Activated naive CD4-positive, alpha-beta T cell treated with anti-CD3 and anti-CD28 coated beads, Interleukin-2, amount 10 ng/mL, durations not matched to agents 7 days and 5 days (primary cell): ENCODE results near the gene KRTAP1-3.
"Not testable (repeated sequence)": the region's sequence is repeated elsewhere in the genome, so short reads cannot be mapped to it uniquely, and the experiment has no call there.

Source experiments
- CTCF ChIA-PET: fragments of 350-600 bp; sonication (Branson Sonifier 250); formaldehyde crosslinking; loops from one replicate; lab custom pipeline; 2021; ENCODE audit warnings: antibody characterized with exemption; lab: Charles Lee
- DNase-seq: peaks from one replicate; pipeline ENCODE4 v3.0.0-alpha.2; 2020
- H3K27ac Mint-ChIP-seq: one replicate; pipeline ENCODE4 v1.8.0; 2021; ENCODE audit warnings: mild to moderate bottlenecking, moderate library complexity, mixed read lengths
- H3K27me3 Mint-ChIP-seq: one replicate; pipeline ENCODE4 v1.8.0; 2021; ENCODE audit warnings: mild to moderate bottlenecking, mixed read lengths
- H3K36me3 Mint-ChIP-seq: one replicate; pipeline ENCODE4 v1.8.0; 2021; ENCODE audit warnings: mixed read lengths
- H3K4me1 Mint-ChIP-seq: one replicate; pipeline ENCODE4 v1.8.0; 2021; ENCODE audit warnings: mixed read lengths
- H3K4me3 Mint-ChIP-seq: one replicate; pipeline ENCODE4 v1.8.0; 2021; ENCODE audit warnings: mild to moderate bottlenecking, moderate library complexity, mixed read lengths
- H3K9me3 Mint-ChIP-seq: one replicate; pipeline ENCODE4 v1.8.0; 2021; ENCODE audit warnings: mixed read lengths

KRTAP1-3 gene

GRCh38 chr17:41061964-41062363, 27.3 kb upstream of the KRTAP1-3 start:
- H3K4me1 Mint-ChIP-seq: no peaks in the 10 kb centered on the region
- no peak overlapping the region for H3K4me3 Mint-ChIP-seq
- no peak for DNase-seq
- CTCF ChIA-PET: no interaction called here
- peaks cover 6% of the 10 kb centered on the region for H3K9me3 Mint-ChIP-seq
- peaks cover 21% of the 10 kb centered on the region for H3K27me3 Mint-ChIP-seq
- H3K36me3 Mint-ChIP-seq: no peaks in the 10 kb centered on the region
- H3K27ac Mint-ChIP-seq: no peak overlapping the region

- peaks cover 6% of the 10 kb centered on the region for H3K9me3 Mint-ChIP-seq
- H3K4me1 Mint-ChIP-seq: no peaks in the 10 kb centered on the region
- no peaks in the 10 kb centered on the region for H3K36me3 Mint-ChIP-seq
- no peak for DNase-seq
- H3K4me3 Mint-ChIP-seq: no peak within 1 kb of the TSS
- CTCF ChIA-PET: no interaction called here
- H3K27me3 Mint-ChIP-seq: peaks cover 21% of the 10 kb centered on the region
- H3K27ac Mint-ChIP-seq: no peak within 1 kb of the TSS
These were observed 25.5 kb upstream of the KRTAP1-3 start, which contains the start of gene KRTAP2-3 for GRCh38 chr17:41060052-41060604. KRTAP2-3 (minus strand) TSS chr17:41060114; CDS start chr17:41060050, 64 bp downstream.

- H3K27ac Mint-ChIP-seq, H3K4me1 Mint-ChIP-seq, H3K36me3 Mint-ChIP-seq, DNase-seq, H3K9me3 Mint-ChIP-seq, H3K4me3 Mint-ChIP-seq: not testable (repeated sequence)
- CTCF ChIA-PET: interaction anchor here (1.0 to 1.1 kb wide), 2 partner anchors 9 to 12 kb away, joined by 3 to 4 read pairs; partner anchors contain the start of gene KRTAP2-1
- peaks cover 21% of the 10 kb centered on the region for H3K27me3 Mint-ChIP-seq
These were observed 24.8 kb upstream of the KRTAP1-3 start for GRCh38 chr17:41059276-41060051.

- Mint-ChIP-seq H3K9me3 (peaks cover 6% of the 10 kb centered on the region), H3K27me3 (peaks cover 21% of the 10 kb centered on the region), H3K4me3 (no peak overlapping the region), H3K27ac (no peak overlapping the region), H3K36me3 (no peaks in the 10 kb centered on the region), H3K4me1 (no peaks in the 10 kb centered on the region)
- CTCF ChIA-PET: interaction anchor here (1.0 to 1.1 kb wide), 2 partner anchors 10 to 11 kb away, joined by 3 to 4 read pairs; partner anchors contain the start of gene KRTAP2-1
- DNase-seq: no peak
These were observed 24.1 kb upstream of the KRTAP1-3 start for GRCh38 chr17:41058741-41059140.

- H3K4me3 Mint-ChIP-seq: no peak overlapping the region
- no peak for DNase-seq
- no peaks in the 10 kb centered on the region for H3K4me1 Mint-ChIP-seq
- peaks cover 21% of the 10 kb centered on the region for H3K27me3 Mint-ChIP-seq
- no peak overlapping the region for H3K27ac Mint-ChIP-seq
- peaks cover 6% of the 10 kb centered on the region for H3K9me3 Mint-ChIP-seq
- no peaks in the 10 kb centered on the region for H3K36me3 Mint-ChIP-seq
- CTCF ChIA-PET: no interaction called here
These were observed 22.9 kb upstream of the KRTAP1-3 start for GRCh38 chr17:41057547-41057946.

GRCh38 chr17:41055130-41055529, 20.5 kb upstream of the KRTAP1-3 start, which contains the start of gene KRTAP2-2:
KRTAP2-2 (minus strand) TSS chr17:41055230; CDS start chr17:41055211, 19 bp downstream.
- CTCF ChIA-PET, H3K9me3 Mint-ChIP-seq, H3K36me3 Mint-ChIP-seq, DNase-seq, H3K4me1 Mint-ChIP-seq, H3K27ac Mint-ChIP-seq, H3K4me3 Mint-ChIP-seq: not testable (repeated sequence)
- H3K27me3 Mint-ChIP-seq: peaks cover 12% of the 10 kb centered on the region

GRCh38 chr17:41054556-41054955, 19.9 kb upstream of the KRTAP1-3 start:
- CTCF ChIA-PET, DNase-seq, H3K27me3 Mint-ChIP-seq, H3K4me1 Mint-ChIP-seq, H3K36me3 Mint-ChIP-seq, H3K27ac Mint-ChIP-seq, H3K9me3 Mint-ChIP-seq, H3K4me3 Mint-ChIP-seq: not testable (repeated sequence)

GRCh38 chr17:41054025-41054424, 19.4 kb upstream of the KRTAP1-3 start:
- CTCF ChIA-PET: no interaction called here
- Mint-ChIP-seq H3K27ac (no peak overlapping the region), H3K27me3 (peaks cover 5% of the 10 kb centered on the region), H3K4me1 (no peaks in the 10 kb centered on the region), H3K4me3 (no peak overlapping the region), H3K36me3 (no peaks in the 10 kb centered on the region), H3K9me3 (peaks cover 6% of the 10 kb centered on the region)
- DNase-seq: no peak

GRCh38 chr17:41052566-41052965, 17.9 kb upstream of the KRTAP1-3 start:
- CTCF ChIA-PET: no interaction called here
- H3K4me1 Mint-ChIP-seq: no peaks in the 10 kb centered on the region
- no peak overlapping the region for H3K27ac Mint-ChIP-seq
- peaks cover 4% of the 10 kb centered on the region for H3K9me3 Mint-ChIP-seq
- H3K36me3 Mint-ChIP-seq: no peaks in the 10 kb centered on the region
- H3K4me3 Mint-ChIP-seq: no peak overlapping the region
- H3K27me3 Mint-ChIP-seq: peaks cover 17% of the 10 kb centered on the region
- no peak for DNase-seq

GRCh38 chr17:41049110-41049509, 14.4 kb upstream of the KRTAP1-3 start:
- H3K4me1 Mint-ChIP-seq: no peaks in the 10 kb centered on the region
- no peak overlapping the region for H3K4me3 Mint-ChIP-seq
- H3K36me3 Mint-ChIP-seq: no peaks in the 10 kb centered on the region
- H3K27me3 Mint-ChIP-seq: peaks cover 36% of the 10 kb centered on the region
- H3K27ac Mint-ChIP-seq: no peak overlapping the region
- H3K9me3 Mint-ChIP-seq: no peaks in the 10 kb centered on the region
- DNase-seq: no peak
- CTCF ChIA-PET: no interaction called here

GRCh38 chr17:41048441-41048840, 13.8 kb upstream of the KRTAP1-3 start:
- Mint-ChIP-seq H3K4me1 (no peaks in the 10 kb centered on the region), H3K27me3 (peaks cover 36% of the 10 kb centered on the region), H3K4me3 (no peak overlapping the region), H3K36me3 (no peaks in the 10 kb centered on the region), H3K27ac (no peak overlapping the region), H3K9me3 (no peaks in the 10 kb centered on the region)
- CTCF ChIA-PET: no interaction called here
- no peak for DNase-seq

GRCh38 chr17:41046735-41047465, 12.2 kb upstream of the KRTAP1-3 start, which contains the start of gene KRTAP2-1:
KRTAP2-1 (minus strand) TSS chr17:41047316; CDS start chr17:41047267, 49 bp downstream.
- CTCF ChIA-PET: interaction anchor here (1.0 kb wide), 1 partner anchor 12 kb away, joined by 4 read pairs; no protein-coding TSS in a partner anchor
- H3K27me3 Mint-ChIP-seq: peaks cover 36% of the 10 kb centered on the region
- H3K27ac Mint-ChIP-seq, H3K4me3 Mint-ChIP-seq, H3K4me1 Mint-ChIP-seq, H3K9me3 Mint-ChIP-seq, H3K36me3 Mint-ChIP-seq, DNase-seq: not testable (repeated sequence)

- CTCF ChIA-PET: no interaction called here
- no peak for DNase-seq
These were observed 8.3 kb upstream of the KRTAP1-3 start for GRCh38 chr17:41042953-41043352.

More at GRCh38 chr17:41042953-41043352, 8.3 kb upstream of the KRTAP1-3 start:
- H3K9me3 Mint-ChIP-seq: no peaks in the 10 kb centered on the region
- H3K27me3 Mint-ChIP-seq: peaks cover 30% of the 10 kb centered on the region
- no peak overlapping the region for H3K4me3 Mint-ChIP-seq
- H3K36me3 Mint-ChIP-seq: no peaks in the 10 kb centered on the region
- no peak overlapping the region for H3K27ac Mint-ChIP-seq
- no peaks in the 10 kb centered on the region for H3K4me1 Mint-ChIP-seq
